GM18951 (cell line): Measurements from ENCODE around the gene CTDSP1.

Source experiments
- POLR2A ChIP-seq: IDR thresholded peaks from 4 replicates; pipeline ENCODE4 v1.6.1; 2011; ENCODE audit warnings: mild to moderate bottlenecking; ENCODE audit not compliant: insufficient read length, insufficient read depth; ENCODE audit errors: extremely low read depth
- in situ Hi-C: fragments of 300-500 bp; cut with MboI; formaldehyde crosslinking; loops from one replicate; pipeline ENCODE4 v1.12.0; 2022; ENCODE audit warnings: low sequenced_read_pairs, mixed read lengths, inconsistent platforms; ENCODE audit not compliant: unreplicated experiment

CTDSP1 gene

GRCh38 chr2:218387369-218388194 lies 12.1 kb upstream of the CTDSP1 start:
- no peak for TF ChIP-seq POLR2A
- in situ Hi-C loops: loop anchor here (10.0 kb wide), 1 partner anchor 73 kb away; no protein-coding TSS in a partner anchor

- TF ChIP-seq POLR2A: no peak
- in situ Hi-C loops: loop anchor here (10.0 kb wide), 1 partner anchor 75 kb away; no protein-coding TSS in a partner anchor
These were observed 10.1 kb upstream of the CTDSP1 start for GRCh38 chr2:218389333-218390150.

GRCh38 chr2:218391202-218391601 lies 8.5 kb upstream of the CTDSP1 start:
- in situ Hi-C loops: no loop called here
- TF ChIP-seq POLR2A: no peak

- no peak for TF ChIP-seq POLR2A
- in situ Hi-C loops: no loop called here
These were observed 7.2 kb upstream of the CTDSP1 start for GRCh38 chr2:218392459-218392858.

- in situ Hi-C loops: no loop called here
These were observed 6.7 kb upstream of the CTDSP1 start for GRCh38 chr2:218392891-218393462.

GRCh38 chr2:218393750-218394290 lies 5.8 kb upstream of the CTDSP1 start:
- no peak for TF ChIP-seq POLR2A
- in situ Hi-C loops: no loop called here

More at GRCh38 chr2:218392891-218393462, 6.7 kb upstream of the CTDSP1 start:
- no peak for TF ChIP-seq POLR2A

GRCh38 chr2:218394298-218395089 lies 5.2 kb upstream of the CTDSP1 start:
- no peak for TF ChIP-seq POLR2A
- in situ Hi-C loops: no loop called here

GRCh38 chr2:218395090-218395444 lies 4.6 kb upstream of the CTDSP1 start:
- in situ Hi-C loops: no loop called here
- no peak for TF ChIP-seq POLR2A

GRCh38 chr2:218395456-218395825 lies 4.2 kb upstream of the CTDSP1 start:
- in situ Hi-C loops: no loop called here
- TF ChIP-seq POLR2A: no peak

- in situ Hi-C loops: no loop called here
- TF ChIP-seq POLR2A: peak; percentile 45
These were observed 3.6 kb upstream of the CTDSP1 start for GRCh38 chr2:218395826-218396687.

- TF ChIP-seq POLR2A: peak; percentile 34
- in situ Hi-C loops: no loop called here
These were observed 2.8 kb upstream of the CTDSP1 start for GRCh38 chr2:218396688-218397462.

GRCh38 chr2:218397463-218397819 lies 2.2 kb upstream of the CTDSP1 start:
- TF ChIP-seq POLR2A: no peak
- in situ Hi-C loops: no loop called here
